Endothelial cell of umbilical vein (primary cell): ENCODE data around the gene ERCC1. TPM values are rescaled to one million over a fixed set of nuclear protein-coding genes. Genes with fewer than 3 reads are reported as not detected.

ENCODE experiments used
- BruUV-seq: library from RNA; stranded (reverse); fragments of 400-500 nt; replicated peaks from 2 replicates; lab custom pipeline; 2021; lab: Mats Ljungman, UMichigan
- CTCF ChIA-PET: fragments of 300-600, 350-600 bp; sonication (Branson Sonifier 250); formaldehyde crosslinking; loops from one replicate; lab custom pipeline; 2021; ENCODE audit warnings: antibody characterized with exemption, inconsistent platforms; lab: Charles Lee
- POLR2A ChIA-PET: fragments of 300-600, 350-600 bp; sonication (Branson Sonifier 250); formaldehyde crosslinking; loops from one replicate; lab custom pipeline; 2021; ENCODE audit warnings: antibody characterized with exemption, inconsistent platforms; lab: Charles Lee
- DNase-seq: peaks from one replicate; pipeline ENCODE4 v3.0.0-alpha.2; 2011; ENCODE audit warnings: low read depth, low spot score
- FAIRE-seq: peaks from 2 replicates; lab custom pipeline; 2011; peaks lifted over from hg19 to GRCh38; lab: Jason Lieb, UNC
- H2AFZ ChIP-seq: 2 replicates; pipeline ENCODE4 v1.6.0; 2012; ENCODE audit warnings: low read depth, low read length, control low read depth, inconsistent platforms
- H3K27ac ChIP-seq: 2 replicates; pipeline ENCODE4 v1.5.1; 2011; ENCODE audit warnings: low read depth, mild to moderate bottlenecking, control low read depth, low read length, moderate library complexity; ENCODE audit not compliant: insufficient read depth
- H3K27me3 ChIP-seq, 2 experiments: 2 replicates each; pipeline versions ENCODE4 v1.6.0 to v1.6.1; 2011; ENCODE audit warnings: low read length in 2 of 2, mixed read lengths in 1 of 2; ENCODE audit not compliant: control insufficient read depth in 2 of 2, insufficient read depth in 2 of 2
- H3K36me3 ChIP-seq, 2 experiments: 2 replicates in 1 of 2; 3 replicates in 1 of 2; pipeline ENCODE4 v1.5.1; 2011; ENCODE audit warnings: low read length in 2 of 2, mild to moderate bottlenecking in 1 of 2, moderate library complexity in 1 of 2; ENCODE audit not compliant: control insufficient read depth in 2 of 2, insufficient read depth in 2 of 2; ENCODE audit errors: extremely low read depth in 1 of 2
- H3K4me1 ChIP-seq: 3 replicates; pipeline ENCODE4 v1.5.1; 2011; ENCODE audit warnings: mild to moderate bottlenecking, low read length; ENCODE audit not compliant: control insufficient read depth, insufficient read depth; ENCODE audit errors: extremely low read depth
- H3K4me2 ChIP-seq: 2 replicates; pipeline ENCODE4 v1.6.1; 2011; ENCODE audit warnings: low read length, control low read depth, mixed read lengths; ENCODE audit not compliant: insufficient read depth
- H3K4me3 ChIP-seq, 3 experiments: fragments of 200-600 bp in 1 of 3; sonication (generic), shearing (Covaris generic) in 1 of 3; replicated peaks in 1 of 3; 2 replicates each; pipeline ENCODE4 v1.5.1; 2011 to 2016; ENCODE audit warnings: control low read depth in 3 of 3, low read length in 3 of 3, mild to moderate bottlenecking in 2 of 3, inconsistent platforms in 1 of 3, low read depth in 1 of 3, moderate library complexity in 1 of 3; ENCODE audit not compliant: insufficient read depth in 1 of 3
- H3K79me2 ChIP-seq: 2 replicates; pipeline ENCODE4 v1.6.0; 2012; ENCODE audit warnings: low read length, inconsistent platforms; ENCODE audit not compliant: control insufficient read depth, insufficient read depth
- H3K9ac ChIP-seq: replicated peaks from 2 replicates; pipeline ENCODE3; 2011; ENCODE audit warnings: low read length, control low read depth; ENCODE audit not compliant: insufficient read depth; ENCODE audit errors: extremely low read depth
- H3K9me1 ChIP-seq: replicated peaks from 3 replicates; pipeline ENCODE4 v1.6.0; 2011; ENCODE audit warnings: mild to moderate bottlenecking, low read length; ENCODE audit not compliant: control insufficient read depth, insufficient read depth; ENCODE audit errors: extremely low read depth
- H3K9me3 ChIP-seq: replicated peaks from 2 replicates; pipeline ENCODE4 v1.5.1; 2012; ENCODE audit warnings: low read length, inconsistent platforms; ENCODE audit not compliant: control insufficient read depth, insufficient read depth
- H4K20me1 ChIP-seq: replicated peaks from 2 replicates; pipeline ENCODE3; 2011; ENCODE audit warnings: mild to moderate bottlenecking, low read length; ENCODE audit not compliant: control insufficient read depth, insufficient read depth; ENCODE audit errors: extremely low read depth
- EZH2 ChIP-seq: IDR thresholded peaks from 2 replicates; pipeline ENCODE4 v1.6.1; 2012; ENCODE audit warnings: borderline replicate concordance, low read depth, mild to moderate bottlenecking, moderate library complexity, low read length, inconsistent platforms; ENCODE audit not compliant: severe bottlenecking
- FOS ChIP-seq: IDR thresholded peaks from 2 replicates; pipeline ENCODE4 v1.6.1; 2011; ENCODE audit warnings: mild to moderate bottlenecking, low read length, moderate library complexity, borderline replicate concordance; ENCODE audit not compliant: insufficient read depth
- GATA2 ChIP-seq: IDR thresholded peaks from 2 replicates; pipeline ENCODE4 v1.7.0; 2011; ENCODE audit warnings: low read depth, mild to moderate bottlenecking, moderate library complexity, mixed read lengths, low read length; ENCODE audit not compliant: insufficient read length, insufficient read depth
- JUN ChIP-seq: IDR thresholded peaks from 2 replicates; pipeline ENCODE4 v1.6.1; 2011; ENCODE audit warnings: borderline replicate concordance, low read depth; ENCODE audit not compliant: insufficient read length, insufficient read depth
- MAX ChIP-seq: IDR thresholded peaks from 2 replicates; pipeline ENCODE4 v1.6.1; 2011; ENCODE audit not compliant: insufficient read depth, insufficient read length
- MYC ChIP-seq: IDR thresholded peaks from one replicate; pipeline ENCODE4 v1.6.1; 2011; ENCODE audit warnings: mild to moderate bottlenecking, low read depth, low read length
- POLR2A ChIP-seq: IDR thresholded peaks from 2 replicates; pipeline ENCODE4 v1.6.1; 2012; ENCODE audit warnings: low read depth, mild to moderate bottlenecking, control low read depth, low read length
- POLR2AphosphoS5 ChIP-seq: IDR thresholded peaks from 2 replicates; pipeline ENCODE4 v1.6.1; 2012; ENCODE audit warnings: low read depth, mild to moderate bottlenecking, control low read depth, low read length, moderate library complexity; ENCODE audit not compliant: insufficient read depth
- dilution Hi-C: fragments of 300-500 bp; cut with MboI; formaldehyde crosslinking; loops from one replicate; pipeline ENCODE4 v1.15.0; 2019; ENCODE audit warnings: low sequenced_read_pairs; ENCODE audit not compliant: extremely low pct_ligation_motif_present
- intact Hi-C: fragments of 100-400 bp; cut with micrococcal nuclease; formaldehyde crosslinking; loops from one replicate; pipeline ENCODE4 v1.10.0; 2022
- polyA plus RNA-seq, 4 experiments: library from polyadenylated mRNA; depleted of rRNA in 3 of 4; stranded (reverse) in 3 of 4; unstranded in 1 of 4; fragments of >200 nt; gene quantifications; 2 replicates each; pipeline versions ENCODE4 v1.2.1 to v1.2.3, GENCODE V29; 2011 to 2012; ENCODE audit warnings: missing spikeins in 1 of 4
- total RNA-seq: library from RNA; stranded (reverse); gene quantifications from 2 replicates; pipeline ENCODE4 v1.2.3, GENCODE V29; 2021
- TF ChIP-seq, protein P1 (sequence below), 2 donors: IDR thresholded peaks; 1 replicate in 1 of 2; 2 replicates in 1 of 2; pipeline ENCODE4 v1.5.1; 2011; ENCODE audit warnings: low read length in 2 of 2, mild to moderate bottlenecking in 2 of 2, moderate library complexity in 2 of 2, control low read depth in 1 of 2, inconsistent platforms in 1 of 2, low read depth in 1 of 2; ENCODE audit not compliant: insufficient read depth in 1 of 2; ENCODE audit errors: extremely low read depth in 1 of 2

The ERCC1 gene
- total and polyA plus RNA-seq, 2 donors (not counting 3 experiments of a cell fraction or from before 2014, with no cell fraction given): 81.8 to 126 TPM

- Histone ChIP-seq H3K27me3 (no peaks in the 10 kb centered on the region), H3K79me2 (no peaks in the 10 kb centered on the region), H3K9me1 (no peaks in the 10 kb centered on the region), H3K4me3 (no peak overlapping the region), H3K4me1 (peaks cover 37% of the 10 kb centered on the region), H3K36me3 (no peaks in the 10 kb centered on the region), H3K9ac (no peak overlapping the region), H2AFZ (no peak overlapping the region), H3K27ac (no peak overlapping the region), H4K20me1 (no peaks in the 10 kb centered on the region), H3K9me3 (no peaks in the 10 kb centered on the region), H3K4me2 (no peak overlapping the region)
- ChIA-PET CTCF (interaction anchor here (1.4 to 2.2 kb wide), 3 partner anchors 21 to 39 kb away, joined by 5 to 11 read pairs (median 5); partner anchors contain the start of gene FOSB), POLR2A (no interaction called here)
- TF ChIP-seq EZH2 (no peak), MYC (no peak), POLR2AphosphoS5 (no peak), JUN (no peak), FOS (no peak), MAX (no peak), POLR2A (no peak), GATA2 (no peak)
- TF ChIP-seq, protein P1, sequence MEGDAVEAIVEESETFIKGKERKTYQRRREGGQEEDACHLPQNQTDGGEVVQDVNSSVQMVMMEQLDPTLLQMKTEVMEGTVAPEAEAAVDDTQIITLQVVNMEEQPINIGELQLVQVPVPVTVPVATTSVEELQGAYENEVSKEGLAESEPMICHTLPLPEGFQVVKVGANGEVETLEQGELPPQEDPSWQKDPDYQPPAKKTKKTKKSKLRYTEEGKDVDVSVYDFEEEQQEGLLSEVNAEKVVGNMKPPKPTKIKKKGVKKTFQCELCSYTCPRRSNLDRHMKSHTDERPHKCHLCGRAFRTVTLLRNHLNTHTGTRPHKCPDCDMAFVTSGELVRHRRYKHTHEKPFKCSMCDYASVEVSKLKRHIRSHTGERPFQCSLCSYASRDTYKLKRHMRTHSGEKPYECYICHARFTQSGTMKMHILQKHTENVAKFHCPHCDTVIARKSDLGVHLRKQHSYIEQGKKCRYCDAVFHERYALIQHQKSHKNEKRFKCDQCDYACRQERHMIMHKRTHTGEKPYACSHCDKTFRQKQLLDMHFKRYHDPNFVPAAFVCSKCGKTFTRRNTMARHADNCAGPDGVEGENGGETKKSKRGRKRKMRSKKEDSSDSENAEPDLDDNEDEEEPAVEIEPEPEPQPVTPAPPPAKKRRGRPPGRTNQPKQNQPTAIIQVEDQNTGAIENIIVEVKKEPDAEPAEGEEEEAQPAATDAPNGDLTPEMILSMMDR (IDR thresholded peaks at IDR 0.05; ENCODE audit: extremely low read depth in 1 of 2, insufficient read depth in 1 of 2, low read depth in 1 of 2, low read length in 2 of 2): no peak
- BruUV-seq: no TSS peak
- DNase-seq: no peak
- dilution Hi-C loops: no loop called here
- no peak for FAIRE-seq
- intact Hi-C loops: no loop called here
These were observed 23.2 kb upstream of the ERCC1 start for GRCh38 chr19:45446944-45447343.
